NCI-H1436 (cell line): Measurements from ENCODE around the gene FRRS1L.

ENCODE experiments used
- DNase-seq: peaks from one replicate; lab custom pipeline; 2025; lab: John Stamatoyannopoulos, UW

FRRS1L gene

GRCh38 chr9:109101810-109102209, 65.2 kb downstream of the FRRS1L start:
- DNase-seq = no peak

DNA sequence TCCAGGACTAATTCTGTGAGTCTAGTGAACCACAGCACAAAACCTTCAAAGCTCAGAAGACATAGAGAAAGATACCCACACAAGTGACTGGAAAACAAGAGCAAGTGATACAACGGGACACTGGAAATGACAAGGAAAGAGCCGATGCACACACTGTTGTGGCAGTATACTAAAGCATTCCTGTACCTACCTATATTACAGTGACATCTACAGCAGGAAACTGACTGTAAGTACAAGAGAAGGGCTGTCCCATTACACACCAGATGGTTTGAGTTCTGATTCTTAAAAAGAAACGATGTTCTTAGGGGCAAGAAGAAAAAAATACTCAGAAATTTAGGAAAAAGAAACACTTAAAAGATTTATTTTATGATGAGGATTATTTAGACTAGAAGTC, 65.8 kb downstream of the FRRS1L start:
- DNase-seq = no peak

DNA sequence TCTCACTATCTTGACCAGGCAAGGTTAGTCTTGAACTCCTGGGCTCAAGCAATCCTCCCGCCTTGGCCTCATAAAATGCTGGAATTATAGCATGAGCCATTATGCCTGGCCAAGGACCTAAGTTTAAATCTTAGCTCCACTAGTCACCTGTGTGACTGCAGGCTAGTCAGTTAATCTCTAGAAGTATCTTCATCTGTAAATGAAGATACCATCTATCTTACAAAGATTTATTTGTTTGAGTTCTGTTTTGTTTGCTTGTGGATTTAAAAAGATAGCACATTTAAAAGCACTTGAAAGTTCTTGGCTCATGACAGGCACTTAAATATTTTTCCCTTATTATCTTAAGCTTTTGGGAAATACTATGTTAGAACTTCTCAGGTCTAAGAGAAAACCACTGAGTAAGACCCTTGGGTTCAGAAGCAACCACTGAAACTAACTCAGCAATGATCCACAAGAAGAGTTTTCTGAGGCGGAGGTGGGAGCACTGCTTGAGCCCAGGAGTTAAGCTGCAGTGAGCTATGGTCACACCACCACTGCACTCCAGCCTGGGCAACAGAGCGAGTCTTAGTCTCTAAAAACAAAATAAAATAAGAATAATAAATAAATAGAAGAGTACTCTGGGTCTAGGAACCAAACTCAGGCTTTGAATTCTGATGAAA, 66.4 kb downstream of the FRRS1L start:
- DNase-seq = no peak

GRCh38 chr9:109098960-109099308, 68.1 kb downstream of the FRRS1L start:
- no peak for DNase-seq

DNA sequence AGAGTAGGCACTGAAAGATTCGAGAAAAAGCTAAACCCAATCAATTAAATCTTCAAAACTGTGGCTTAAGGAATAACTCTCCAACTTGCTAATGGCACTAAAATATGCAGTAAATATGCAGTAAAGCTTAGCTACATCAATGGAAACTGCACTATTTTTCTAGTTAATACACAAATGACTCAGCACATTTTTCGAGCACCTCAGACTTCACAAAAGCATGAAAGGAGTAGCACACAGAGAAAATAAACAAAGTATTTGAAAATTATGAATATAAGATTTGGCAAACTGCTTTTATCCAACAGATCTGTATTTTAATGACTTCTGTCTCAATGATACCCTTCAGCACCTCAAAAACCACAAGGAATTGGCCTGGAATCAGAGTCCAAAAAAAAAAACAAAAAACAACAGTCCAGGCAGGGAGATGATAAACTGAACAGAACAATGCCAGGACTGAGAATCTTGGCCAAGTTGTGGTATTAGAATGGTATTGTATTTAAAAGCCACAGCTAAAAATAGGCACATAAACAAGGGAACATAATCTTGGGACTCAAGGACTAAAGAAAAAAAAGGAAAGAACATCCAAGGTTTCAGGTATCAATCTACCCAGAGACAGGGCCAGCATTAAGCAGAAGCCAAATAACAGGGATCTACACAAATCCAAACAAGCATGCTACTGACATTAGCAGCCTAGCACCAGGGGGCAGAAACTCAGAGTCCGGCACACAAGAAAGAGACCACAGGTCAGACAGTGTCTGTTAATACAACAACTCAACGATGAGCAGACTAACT, 68.7 kb downstream of the FRRS1L start:
- no peak for DNase-seq

DNA sequence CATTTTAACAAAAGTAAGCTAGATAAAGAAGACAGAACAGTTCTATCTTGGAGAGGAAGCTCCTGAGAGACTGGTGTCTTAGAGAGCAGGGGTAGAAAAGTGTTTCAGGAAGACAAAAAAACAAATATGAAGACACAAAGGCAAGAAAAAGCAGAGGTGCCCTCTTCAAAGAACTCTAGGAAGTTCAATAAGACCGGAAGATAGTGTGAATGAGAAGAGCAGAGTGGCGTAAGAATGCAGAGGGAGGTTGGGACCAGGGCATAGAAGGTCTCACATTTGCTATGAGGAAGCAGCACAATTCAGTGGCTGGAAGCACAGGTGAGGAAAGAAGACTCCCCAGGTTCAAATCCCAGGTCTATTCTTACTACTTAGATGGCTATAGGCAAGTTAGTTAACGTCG, 69.9 kb downstream of the FRRS1L start:
- DNase-seq = no peak

DNA sequence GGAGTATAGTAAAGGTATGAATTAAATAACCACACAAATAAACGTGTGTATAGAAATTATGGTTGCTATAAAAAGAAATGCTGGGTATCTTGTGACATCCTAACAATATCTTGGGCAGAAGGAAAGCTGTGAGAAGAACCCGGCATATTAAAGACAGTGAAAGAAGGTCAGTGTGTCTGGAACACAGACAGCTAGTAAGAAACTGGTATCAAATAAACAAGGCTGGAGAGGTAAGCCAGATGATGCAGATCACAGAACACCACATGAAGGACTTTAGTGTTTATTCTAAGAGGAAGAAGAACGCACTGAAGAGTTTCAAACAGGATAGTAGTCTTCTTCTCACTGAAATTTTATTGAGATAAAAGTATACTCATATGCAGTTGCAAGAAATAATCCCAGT, 71.7 kb downstream of the FRRS1L start:
- DNase-seq = no peak

- no peak for DNase-seq
Measured at GRCh38 chr9:109094268-109094667, 72.8 kb downstream of the FRRS1L start.

- no peak for DNase-seq
Measured at GRCh38 chr9:109092587-109092986, 74.5 kb downstream of the FRRS1L start.

GRCh38 chr9:109092051-109092580, 74.9 kb downstream of the FRRS1L start:
- DNase-seq = no peak

GRCh38 chr9:109088221-109088620, 78.8 kb downstream of the FRRS1L start:
- no peak for DNase-seq

DNA sequence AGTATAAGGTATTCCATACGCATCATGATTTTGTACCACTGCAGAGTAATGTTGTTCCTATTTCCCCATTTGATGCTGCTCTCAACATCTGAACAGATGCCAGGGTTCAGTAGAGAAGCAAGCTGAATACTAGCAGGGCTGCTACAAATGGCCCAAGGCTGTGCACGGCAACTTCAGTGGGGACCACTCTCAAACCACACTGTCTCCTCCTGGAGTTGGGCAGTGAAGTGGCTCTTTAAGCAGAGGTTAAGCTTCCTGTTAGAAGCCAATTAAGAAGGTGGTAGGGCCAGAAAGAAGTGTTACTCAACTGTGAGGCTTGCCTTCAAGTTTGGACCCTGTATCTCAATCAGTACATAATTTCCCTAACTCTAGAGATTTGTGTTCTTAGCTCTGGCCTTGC, 79.3 kb downstream of the FRRS1L start:
- no peak for DNase-seq

- DNase-seq = no peak
Measured at GRCh38 chr9:109086221-109086620, 80.8 kb downstream of the FRRS1L start.

DNA sequence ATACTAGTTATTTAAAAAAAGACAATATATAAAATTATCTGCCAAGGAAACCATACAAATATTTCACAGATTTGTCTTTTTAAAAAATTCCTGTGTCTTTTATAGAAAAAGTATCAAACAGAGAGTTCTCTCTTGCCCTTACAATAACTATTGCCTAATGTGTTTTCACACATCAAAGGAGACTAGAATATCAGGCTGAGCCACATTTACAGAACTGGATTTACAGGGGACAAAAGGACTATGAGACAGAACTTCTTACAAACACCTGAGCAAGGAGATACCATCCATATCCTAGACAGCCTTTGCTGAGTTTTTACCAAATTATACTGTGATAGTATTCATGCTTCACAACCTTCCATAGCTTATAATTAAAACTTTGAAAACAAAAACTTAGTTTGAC, 81.5 kb downstream of the FRRS1L start:
- DNase-seq = no peak

- DNase-seq = no peak
Measured at GRCh38 chr9:109083813-109084405, 83.1 kb downstream of the FRRS1L start.

DNA sequence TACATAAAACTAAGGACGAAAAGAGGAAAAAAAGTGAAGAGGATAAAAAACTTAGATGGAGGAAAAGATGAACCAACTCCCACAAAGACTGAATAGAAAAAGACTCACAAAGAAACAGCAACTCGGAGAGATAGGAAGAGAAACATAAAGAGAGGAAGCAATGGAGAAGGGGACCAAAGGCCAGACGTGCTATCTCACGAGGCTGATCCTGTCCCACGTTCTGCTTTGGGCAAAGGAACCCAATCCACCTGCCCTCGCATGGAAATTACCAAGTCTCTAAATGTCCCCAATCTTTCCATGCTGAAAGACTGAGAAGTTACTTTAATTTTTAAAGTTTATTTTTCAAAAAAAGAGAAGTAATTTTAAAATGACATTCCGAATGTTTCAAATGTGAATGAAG, 83.9 kb downstream of the FRRS1L start:
- DNase-seq = no peak

GRCh38 chr9:109082091-109082620, 84.9 kb downstream of the FRRS1L start:
- DNase-seq = no peak
